HG02763 (cell line): ENCODE measurements around the gene PATE4.
A peak's percentile ranks its signal among the peaks of the same experiment; 100 is the strongest.

Experiments used
- ATAC-seq: cut with Tn5 transposase; IDR thresholded peaks from one replicate; pipeline ENCODE4 v1.9.1; 2021; ENCODE audit warnings: mild to moderate bottlenecking, moderate library complexity; ENCODE audit not compliant: unreplicated experiment

PATE4 gene

GRCh38 chr11:125886997-125887372, 53.9 kb downstream of the PATE4 start:
- peak; percentile 20 for ATAC-seq

- ATAC-seq: peak; percentile 90
Observed at GRCh38 chr11:125887373-125888324, 54.5 kb downstream of the PATE4 start, which contains the start of gene HYLS1. Gene HYLS1 (plus strand): TSS chr11:125887668. CDS start chr11:125899369, 11,701 bp downstream.
